HG03460 (cell line): Measurements from ENCODE around the gene ARID5A.
A peak's percentile ranks its signal among the peaks of the same experiment; 100 is the strongest.
"Not testable (repeated sequence)": the region's sequence is repeated elsewhere in the genome, so short reads cannot be mapped to it uniquely, and the experiment has no call there.

Source experiments
- ATAC-seq: cut with Tn5 transposase; IDR thresholded peaks from one replicate; pipeline ENCODE4 v1.9.1; 2021; ENCODE audit not compliant: unreplicated experiment

The ARID5A gene, protein sequence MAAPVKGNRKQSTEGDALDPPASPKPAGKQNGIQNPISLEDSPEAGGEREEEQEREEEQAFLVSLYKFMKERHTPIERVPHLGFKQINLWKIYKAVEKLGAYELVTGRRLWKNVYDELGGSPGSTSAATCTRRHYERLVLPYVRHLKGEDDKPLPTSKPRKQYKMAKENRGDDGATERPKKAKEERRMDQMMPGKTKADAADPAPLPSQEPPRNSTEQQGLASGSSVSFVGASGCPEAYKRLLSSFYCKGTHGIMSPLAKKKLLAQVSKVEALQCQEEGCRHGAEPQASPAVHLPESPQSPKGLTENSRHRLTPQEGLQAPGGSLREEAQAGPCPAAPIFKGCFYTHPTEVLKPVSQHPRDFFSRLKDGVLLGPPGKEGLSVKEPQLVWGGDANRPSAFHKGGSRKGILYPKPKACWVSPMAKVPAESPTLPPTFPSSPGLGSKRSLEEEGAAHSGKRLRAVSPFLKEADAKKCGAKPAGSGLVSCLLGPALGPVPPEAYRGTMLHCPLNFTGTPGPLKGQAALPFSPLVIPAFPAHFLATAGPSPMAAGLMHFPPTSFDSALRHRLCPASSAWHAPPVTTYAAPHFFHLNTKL

DNA sequence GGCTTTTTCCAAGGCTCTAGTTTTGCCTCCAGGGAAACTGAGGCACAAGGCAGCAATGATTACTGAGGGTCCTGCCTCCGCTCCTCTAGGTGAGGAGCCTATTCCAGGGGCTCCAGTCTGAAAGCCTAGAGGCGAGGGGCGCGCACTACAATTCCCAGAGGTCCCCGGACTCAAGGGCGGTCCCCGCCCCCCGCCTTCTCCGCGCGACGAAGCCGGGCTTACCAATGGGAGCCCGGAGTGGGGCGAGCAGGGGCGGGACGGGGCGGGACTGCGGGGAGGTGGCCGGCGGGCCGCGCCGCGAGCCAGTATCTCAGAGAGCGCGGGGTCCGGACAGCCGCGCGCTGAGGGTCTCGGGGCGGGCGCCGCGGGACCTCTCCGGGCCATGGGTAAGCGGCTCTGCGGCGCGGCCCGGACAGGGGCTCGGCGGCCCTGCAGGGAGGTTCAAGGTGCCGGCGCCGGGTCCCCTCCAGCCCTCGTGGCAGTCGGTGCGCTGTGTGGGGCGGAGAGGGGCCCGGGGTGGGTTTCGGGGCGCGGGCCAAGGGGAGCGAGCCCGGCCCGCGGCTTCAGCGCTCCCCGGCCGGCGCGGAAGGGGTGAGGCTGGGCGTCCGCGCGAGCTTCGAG is at the start of gene ARID5A:
ARID5A (plus strand) TSS at position 308 of the 621 bp plus-strand sequence; CDS start at position 383, 75 bp downstream.
- peak; percentile 49 for ATAC-seq

DNA sequence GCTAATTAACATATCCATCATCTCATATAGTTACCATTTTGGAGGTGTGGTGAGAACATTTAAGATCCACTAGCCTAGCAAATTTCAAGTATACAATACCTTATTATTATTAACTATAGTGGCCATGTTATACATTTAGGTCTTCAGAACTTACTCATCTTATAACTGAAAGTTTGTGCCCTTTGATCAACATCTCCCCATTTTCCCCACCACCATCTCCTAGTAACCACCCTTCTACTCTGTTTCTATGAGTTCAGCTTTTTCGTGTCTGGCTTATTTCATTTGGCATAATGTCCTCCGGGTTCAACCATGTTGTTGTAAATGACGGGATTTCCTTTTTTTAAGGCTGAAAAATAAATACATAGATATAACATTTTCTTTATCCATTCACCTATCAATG is 47.3 kb upstream of the ARID5A start:
- no peak for ATAC-seq

DNA sequence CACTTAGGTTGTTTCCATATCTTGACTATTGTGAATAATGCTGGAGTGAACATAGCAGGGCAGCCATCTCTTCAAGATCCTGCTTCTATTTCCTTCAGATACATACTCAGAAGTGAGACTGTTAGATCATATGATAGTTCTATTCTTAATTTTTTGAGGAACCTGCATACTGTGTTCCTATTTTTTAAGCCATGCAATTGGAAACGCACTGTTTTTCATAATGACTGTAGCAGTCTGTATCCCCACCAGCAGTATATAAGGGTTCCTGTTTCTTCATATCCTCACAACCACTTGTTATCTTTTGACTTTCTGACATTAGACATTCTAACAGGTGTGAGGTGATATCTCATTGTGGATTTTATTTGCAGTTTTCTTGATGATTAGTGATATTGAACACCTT is 46.9 kb upstream of the ARID5A start:
- ATAC-seq, result no peak

DNA sequence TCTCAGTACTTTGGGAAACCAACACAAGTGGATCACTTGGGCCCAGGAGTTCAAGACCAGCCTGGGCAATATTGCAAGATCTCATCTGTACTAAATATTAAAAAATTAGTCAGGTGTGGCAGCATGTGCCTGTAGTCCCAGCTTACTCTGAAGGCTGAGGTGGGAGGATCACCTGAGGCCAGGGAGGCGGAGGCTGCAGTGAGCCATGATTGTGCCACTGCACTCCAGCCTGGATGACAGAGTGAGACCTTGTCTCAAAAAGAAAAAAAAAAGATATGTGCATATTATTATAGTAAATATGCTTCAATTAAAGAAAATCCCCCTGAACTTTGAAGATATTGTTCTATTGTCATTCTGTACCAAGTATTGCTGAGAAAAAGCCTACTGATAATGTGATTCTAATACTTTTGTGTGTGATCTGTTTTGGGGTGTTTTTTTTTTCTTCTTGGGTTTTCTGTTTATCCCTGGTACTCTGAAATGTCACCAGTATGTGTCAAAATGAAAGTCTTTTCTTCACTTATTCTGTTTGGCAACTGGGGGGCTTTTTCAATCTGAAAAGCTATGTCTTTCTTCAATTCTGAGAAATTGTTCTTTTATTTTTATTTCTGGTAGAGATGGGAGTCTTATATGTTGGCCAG is 44.6 kb upstream of the ARID5A start:
- no peak for ATAC-seq

DNA sequence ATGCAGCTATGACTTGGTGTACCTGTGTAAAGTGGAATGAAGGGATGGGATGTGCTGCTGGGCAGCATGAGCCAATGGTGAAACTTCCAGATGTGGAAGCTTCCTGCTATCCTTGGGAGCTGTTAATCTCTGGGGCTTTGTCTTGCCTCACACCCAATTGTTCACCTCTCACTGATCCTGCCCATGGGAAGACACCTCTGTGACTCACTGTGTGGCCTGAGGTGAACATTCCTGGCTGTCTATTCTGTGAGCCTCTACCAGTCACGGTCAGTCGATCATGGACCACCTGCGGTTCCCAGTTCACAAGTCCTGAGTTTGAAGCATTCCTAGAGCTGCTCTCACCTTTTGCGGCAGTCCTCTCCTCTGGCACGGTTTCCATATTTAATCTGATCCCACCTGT is 43.5 kb upstream of the ARID5A start:
- no peak for ATAC-seq

DNA sequence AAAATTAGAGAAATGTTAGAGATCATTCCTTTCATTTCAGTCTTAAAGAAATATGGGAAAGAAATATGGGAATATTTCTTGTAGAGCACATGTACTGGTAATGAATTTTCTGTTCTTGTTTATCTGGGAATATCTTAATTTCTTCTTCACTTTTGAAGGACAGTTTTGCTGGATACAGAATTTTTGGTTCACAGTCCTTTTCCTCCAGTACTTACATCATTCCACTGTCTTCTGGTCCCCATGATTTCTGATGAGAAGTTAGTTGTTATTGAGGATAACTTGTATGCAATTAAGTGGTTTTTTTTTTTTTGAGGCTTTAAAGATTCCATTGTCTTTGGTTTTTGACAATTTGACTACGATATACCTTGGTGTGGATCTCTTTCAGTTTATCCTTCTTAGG is 42.4 kb upstream of the ARID5A start:
- no peak for ATAC-seq

DNA sequence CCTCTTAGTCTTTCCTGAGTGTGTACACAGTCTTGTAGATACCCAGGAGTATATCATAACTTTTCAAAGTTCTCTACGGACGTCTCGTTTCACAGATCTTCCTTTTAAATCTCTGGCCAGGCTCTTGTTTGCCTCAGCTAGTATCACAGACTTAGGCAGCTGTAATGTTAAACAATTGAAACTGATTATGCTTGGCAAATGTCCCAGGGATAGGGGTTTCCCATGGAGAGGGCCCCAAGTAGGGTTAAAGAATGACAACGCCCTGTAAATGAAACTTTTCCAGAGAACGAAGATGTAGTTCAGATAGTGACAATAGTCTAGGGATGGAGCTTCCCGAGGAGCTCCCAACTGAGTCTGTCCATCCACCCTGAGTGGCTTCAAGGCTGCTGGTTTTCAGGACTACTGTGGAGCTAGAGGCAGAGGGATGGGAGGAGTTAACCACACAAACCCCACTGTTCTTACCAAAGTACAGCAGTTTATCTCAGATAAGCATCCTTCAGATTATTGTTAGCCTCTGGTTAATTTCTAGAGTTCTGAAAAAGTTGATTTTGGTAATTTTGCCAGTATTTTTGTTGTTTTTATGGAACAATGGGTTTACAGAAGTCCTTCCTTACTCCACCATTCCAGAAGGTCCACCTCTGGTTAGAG is 40.4 kb upstream of the ARID5A start:
- no peak for ATAC-seq

DNA sequence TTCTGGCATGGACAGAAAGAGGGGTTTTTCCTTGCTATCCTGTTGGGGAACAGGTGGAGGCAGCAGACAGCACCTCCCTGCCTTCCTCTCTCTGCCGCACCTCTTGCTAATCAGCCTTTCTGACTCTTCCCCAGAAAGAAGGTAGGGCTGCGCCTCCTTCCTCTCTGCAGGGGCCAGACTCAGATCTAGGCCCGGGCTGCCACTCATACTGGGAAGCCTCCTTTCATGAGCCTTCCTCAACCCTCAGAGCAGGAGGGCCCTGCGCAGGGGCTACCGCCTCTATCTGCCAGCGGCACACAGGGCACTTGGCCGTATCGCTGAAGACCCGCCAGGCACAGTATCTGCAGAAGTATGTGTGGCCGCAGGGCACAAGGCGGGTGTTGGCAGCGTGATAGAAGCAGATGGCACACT is 38.5 kb upstream of the ARID5A start:
- ATAC-seq, result no peak

DNA sequence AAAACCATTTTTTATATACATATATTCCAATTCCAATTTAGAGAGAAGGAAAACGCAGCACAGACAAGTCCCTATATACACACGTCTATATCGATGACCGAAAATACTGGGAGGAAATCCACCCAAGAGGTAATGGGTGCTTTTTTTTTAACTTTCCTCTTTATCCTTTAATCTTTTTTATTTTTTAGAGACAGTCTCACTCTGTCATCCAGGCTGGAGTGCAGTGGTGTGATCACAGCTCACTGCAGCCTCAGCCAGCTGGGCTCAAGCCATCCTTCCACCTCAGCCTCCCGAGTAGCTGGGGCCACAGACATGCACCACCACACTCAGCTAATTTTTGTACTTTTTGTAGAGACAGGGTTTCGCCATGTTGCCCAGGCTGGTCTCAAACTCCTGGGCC is 37.9 kb upstream of the ARID5A start:
- not testable (repeated sequence) for ATAC-seq

DNA sequence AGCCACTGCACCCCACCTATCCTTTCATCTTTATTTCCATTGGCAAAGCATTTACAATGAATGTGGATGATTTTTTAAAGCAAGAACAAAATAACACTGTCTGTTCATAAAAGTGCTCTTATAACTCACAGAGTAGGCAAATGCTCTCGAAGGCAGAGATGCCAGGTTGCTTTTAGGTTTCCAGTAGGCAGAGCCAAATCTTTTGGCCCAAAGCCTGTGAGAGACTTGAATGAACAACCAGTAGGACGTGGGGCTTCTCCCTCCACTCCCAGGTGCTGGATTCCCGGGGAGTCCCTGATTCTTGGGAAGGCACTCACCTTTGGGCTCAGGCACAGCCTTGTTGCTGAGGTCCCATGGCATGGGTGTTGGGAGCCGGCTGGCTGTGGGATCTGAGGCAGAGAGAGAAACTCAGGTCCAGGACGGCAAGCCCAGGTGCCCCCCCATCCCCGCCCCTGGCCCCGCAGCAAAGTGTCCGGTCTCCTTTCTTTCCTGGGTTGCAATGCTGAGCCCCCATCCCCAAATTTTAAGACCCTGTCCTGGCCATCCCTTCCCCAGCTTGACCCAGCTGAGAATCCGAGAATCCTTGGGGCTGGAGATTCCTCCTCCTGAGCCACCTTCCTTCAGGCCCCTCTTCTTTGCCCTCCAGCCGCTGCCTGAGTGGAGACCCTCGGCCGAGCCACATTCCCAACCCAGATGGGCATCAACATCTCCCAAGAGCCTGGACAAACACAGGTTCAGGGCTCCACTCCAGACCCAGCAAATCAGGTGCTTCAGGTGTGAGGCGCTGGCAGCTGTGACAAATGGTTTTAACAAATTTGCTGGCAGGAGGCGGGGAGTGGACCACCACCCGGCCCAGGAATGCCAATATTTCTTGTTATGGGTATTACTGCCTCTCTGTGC is 37.2 kb upstream of the ARID5A start:
- ATAC-seq, result no peak

DNA sequence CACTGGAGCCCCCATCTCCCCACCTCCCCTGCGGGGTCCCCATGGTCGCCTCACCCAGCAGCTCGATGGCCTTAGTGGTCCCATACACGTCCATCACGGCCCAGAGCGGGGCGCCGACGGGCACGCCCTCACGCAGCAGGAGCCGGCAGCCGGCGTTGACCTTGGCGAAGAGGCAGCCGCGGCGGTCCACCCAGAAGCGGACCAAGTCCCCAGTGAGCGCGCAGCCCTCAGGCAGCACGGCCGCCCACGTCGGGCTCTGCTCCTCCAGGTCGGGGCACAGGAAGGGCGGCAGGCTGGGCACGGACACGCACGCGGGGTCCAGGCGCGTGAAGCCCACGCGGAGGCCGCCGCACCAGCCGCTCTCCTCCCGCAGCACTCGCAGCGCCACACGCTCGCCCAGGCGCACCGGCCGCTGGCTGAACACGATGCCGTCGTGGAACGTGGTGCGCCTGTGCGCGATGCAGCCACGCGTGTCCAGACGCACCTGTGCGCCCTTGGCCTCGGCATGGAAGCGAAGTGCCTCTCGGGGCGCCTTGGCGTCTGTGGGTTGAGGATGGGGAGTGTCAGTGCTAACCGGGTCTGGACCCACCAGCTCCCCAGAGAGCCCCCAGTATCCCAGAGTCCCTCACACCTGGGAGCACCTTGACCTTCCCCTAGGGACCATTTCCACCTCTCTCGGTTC is 36.0 kb upstream of the ARID5A start:
- no peak for ATAC-seq

DNA sequence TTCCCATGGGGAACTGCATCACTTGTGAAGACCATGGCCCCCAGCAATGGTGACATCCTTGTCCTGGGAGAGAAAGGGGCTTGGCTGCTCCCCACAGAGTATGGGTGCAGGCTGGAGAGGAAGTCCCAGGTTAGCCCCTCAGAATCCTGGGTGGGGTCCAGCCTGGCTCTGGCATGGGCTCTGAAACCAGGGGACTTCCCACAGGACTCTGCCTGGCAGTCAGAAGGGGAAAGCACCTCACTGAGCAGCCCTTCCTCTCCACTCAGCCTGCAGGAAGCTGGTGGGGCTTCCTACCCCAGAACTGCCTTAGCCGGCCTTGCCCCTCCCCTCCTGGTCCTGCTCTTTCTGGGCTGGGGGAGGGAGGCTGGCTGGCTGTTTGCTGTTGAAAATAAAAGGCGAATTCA is 35.1 kb upstream of the ARID5A start:
- ATAC-seq, result peak; percentile 62

DNA sequence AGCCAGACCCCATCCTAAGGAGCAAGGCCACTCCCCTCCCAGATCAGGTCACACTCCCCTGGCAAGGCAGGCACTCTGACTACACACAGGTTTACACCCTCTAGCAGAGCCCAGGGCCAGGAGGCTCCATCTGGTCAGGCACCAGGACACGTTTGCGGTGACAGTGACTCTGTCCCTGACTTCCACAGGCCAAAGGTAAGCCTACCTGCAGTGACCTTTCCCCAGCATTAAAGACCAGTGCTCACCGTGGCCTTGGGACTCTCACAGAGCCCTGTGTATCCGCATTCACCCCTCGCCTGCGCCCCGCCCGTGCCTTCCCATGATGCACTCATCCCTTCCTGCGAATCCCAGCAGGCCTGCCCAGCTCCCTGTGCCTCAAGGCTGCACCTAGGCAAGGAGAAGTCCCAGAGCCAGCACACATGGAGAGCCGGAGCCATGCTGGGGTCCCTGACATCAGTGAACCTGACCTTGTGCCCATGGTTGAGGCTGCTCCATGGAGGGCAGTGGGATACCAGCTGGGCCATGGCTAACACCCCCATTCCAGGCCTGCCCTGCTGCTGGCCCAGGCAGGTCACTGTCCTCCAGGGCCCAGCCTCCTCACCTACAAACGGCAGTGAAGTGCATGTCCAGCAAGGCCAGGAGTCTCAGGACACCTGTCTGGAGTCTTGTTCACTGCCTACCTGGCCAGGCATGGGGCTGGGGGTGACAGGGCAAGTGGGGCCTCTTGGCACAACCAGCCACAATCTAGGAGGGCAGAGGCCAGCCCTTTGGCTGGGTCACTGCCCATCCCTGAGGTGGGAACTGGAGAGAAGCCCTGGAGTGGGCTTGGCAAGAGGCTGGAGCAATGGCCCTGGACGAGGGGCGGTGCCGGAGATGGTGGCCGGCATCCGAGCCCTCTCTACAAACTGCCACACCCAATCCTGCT is 34.4 kb upstream of the ARID5A start:
- no peak for ATAC-seq

DNA sequence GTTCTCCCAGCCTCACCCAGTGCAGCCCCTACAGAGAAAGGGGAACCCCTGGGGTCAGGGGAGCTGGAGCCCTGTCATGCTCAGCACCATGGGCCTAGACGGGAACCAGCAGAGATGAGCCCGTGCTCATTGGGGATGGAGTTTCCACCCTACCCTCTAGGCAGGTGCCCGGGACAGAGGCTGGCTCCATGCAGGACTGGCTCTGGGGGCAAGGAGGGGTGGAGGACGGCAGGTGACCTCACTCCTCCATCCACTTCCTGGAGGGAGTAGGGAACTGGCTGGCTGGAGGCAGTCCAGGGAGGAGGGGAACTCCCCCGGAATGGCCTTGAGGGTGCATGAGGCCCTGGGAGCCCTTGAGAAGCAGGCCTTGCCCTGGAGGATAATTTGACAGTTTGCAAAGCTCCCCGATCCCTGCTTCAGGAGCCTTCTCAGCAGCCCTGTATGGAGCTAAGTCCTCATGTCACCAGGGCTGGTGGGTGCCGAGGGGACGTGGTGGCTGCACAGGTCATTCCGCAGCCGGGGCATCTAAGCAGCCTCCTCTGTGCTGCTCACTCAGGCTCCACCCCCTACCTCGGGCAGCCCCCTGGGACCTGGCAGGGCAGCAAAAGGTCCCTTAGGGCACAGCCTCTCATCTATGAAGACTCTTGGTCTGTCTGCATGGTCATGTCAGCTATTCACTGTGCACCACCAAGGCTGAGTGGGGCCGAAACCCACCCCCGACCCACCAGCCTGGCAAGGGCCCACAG is 33.5 kb upstream of the ARID5A start:
- ATAC-seq, result no peak

DNA sequence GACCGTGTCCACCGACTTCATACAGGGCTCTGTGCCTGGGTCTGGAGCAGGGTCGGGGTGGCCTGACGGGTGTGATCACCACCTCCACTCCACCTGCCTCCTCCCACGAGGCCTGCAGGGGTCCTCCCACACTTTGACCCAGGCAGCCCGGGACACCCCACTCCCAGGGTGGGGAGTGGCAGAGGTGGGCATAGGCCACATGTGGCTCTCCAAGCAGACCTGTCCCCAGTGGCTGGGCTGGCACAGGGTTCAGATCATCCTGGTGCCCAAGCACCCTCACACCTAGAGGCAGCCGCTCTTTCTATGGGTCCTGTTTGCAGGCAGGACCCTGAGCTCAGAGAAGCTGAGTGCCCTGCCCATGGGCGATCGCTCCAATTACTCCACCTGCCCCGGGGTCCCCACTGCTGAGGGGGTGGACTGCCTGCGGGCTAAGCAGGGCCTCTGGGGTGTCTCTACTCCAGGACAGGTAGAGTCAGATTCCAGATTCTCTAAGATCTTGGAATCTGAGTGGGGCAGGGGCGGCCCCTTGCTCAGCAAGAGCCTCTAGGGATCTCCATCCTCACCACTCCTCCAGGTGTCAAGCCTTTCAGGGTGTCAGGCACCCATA is 32.8 kb upstream of the ARID5A start:
- no peak for ATAC-seq

DNA sequence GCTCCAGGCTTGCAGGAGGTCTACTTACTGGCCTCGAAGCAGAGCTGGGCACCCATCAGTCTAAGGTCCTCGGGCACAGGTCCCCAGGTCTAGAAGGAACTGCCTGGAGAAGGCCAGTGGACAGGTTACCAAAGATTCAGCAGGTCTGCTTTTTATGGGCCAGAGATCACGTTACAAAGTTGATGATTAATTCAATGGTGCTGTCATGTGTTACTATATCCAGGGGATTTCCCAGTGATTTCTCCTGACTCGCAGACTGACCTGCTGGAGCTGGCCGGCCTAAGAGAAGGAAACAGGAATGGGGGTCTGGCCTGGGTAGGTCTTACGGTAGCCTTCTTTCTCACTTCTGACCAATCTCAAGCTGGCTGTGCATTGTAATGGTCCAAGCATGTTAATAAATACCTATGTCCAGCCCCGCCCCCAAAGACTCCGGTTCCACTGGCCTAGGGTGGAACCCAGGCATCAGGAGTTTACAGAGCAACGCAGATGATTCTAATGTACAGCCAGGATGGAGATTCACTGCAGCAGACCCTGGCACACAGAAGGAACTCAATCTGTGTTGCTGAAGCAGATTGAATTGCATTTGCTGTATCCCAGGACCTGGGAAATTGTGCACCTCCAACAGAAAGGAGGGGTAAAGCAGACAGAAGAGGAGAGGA is 31.2 kb upstream of the ARID5A start, which contains the start of gene NEURL3:
NEURL3 (minus strand) TSS at position 127 of the 659 bp plus-strand sequence; CDS start at position 56, 71 bp downstream.
- ATAC-seq, result no peak
